Stimulated activated CD8-positive, alpha-beta memory T cell treated with anti-CD3 and anti-CD28 coated beads, Interleukin-7, amount 100 ng/mL, for 24 hours (primary cell): Measurements from ENCODE around the gene PTGES3L.
A peak's percentile ranks its signal among the peaks of the same experiment; 100 is the strongest.
"Not testable (repeated sequence)": the region's sequence is repeated elsewhere in the genome, so short reads cannot be mapped to it uniquely, and the experiment has no call there.

Experiments
- DNase-seq: peaks from one replicate; pipeline ENCODE4 v3.0.0-alpha.2; 2020; ENCODE audit warnings: low read depth

Gene PTGES3L

GRCh38 chr17:42980274-42980765 lies 440 bp upstream of the PTGES3L start, which contains the start of gene RUNDC1:
Gene RUNDC1 (plus strand): TSS chr17:42980565. CDS start chr17:42980577, 12 bp downstream.
- DNase-seq, result peak; percentile 88

GRCh38 chr17:42975701-42976100 lies 4.2 kb downstream of the PTGES3L start:
- not testable (repeated sequence) for DNase-seq

- DNase-seq, result no peak
These were observed 4.6 kb downstream of the PTGES3L start for GRCh38 chr17:42975265-42975664.

GRCh38 chr17:42973323-42973722 lies 6.6 kb downstream of the PTGES3L start:
- DNase-seq, result not testable (repeated sequence)

- DNase-seq, result no peak
These were observed 8.3 kb downstream of the PTGES3L start for GRCh38 chr17:42971589-42971988.

GRCh38 chr17:42969001-42969581 lies 10.8 kb downstream of the PTGES3L start:
- DNase-seq, result no peak

GRCh38 chr17:42967925-42968324 lies 12.0 kb downstream of the PTGES3L start:
- DNase-seq, result no peak

GRCh38 chr17:42964161-42964932 lies 15.5 kb downstream of the PTGES3L start, which contains the start of gene AARSD1:
Gene AARSD1 (minus strand): TSS chr17:42964454. CDS start chr17:42964440, 14 bp downstream.
- DNase-seq, result peak; percentile 79

- no peak for DNase-seq
These were observed 26.2 kb downstream of the PTGES3L start for GRCh38 chr17:42953669-42954068.

GRCh38 chr17:42950044-42950783 lies 29.7 kb downstream of the PTGES3L start:
- no peak for DNase-seq

GRCh38 chr17:42946812-42947211 lies 33.1 kb downstream of the PTGES3L start:
- DNase-seq, result no peak

GRCh38 chr17:42944211-42944610 lies 35.7 kb downstream of the PTGES3L start:
- no peak for DNase-seq

- no peak for DNase-seq
These were observed 41.9 kb downstream of the PTGES3L start for GRCh38 chr17:42937712-42938596.

GRCh38 chr17:42929497-42929844 lies 50.4 kb downstream of the PTGES3L start:
- no peak for DNase-seq

GRCh38 chr17:42928714-42929496 lies 51.0 kb downstream of the PTGES3L start:
- no peak for DNase-seq

GRCh38 chr17:42924891-42925290 lies 55.0 kb downstream of the PTGES3L start:
- no peak for DNase-seq

GRCh38 chr17:42923472-42923871 lies 56.4 kb downstream of the PTGES3L start:
- not testable (repeated sequence) for DNase-seq

GRCh38 chr17:42922294-42922693 lies 57.6 kb downstream of the PTGES3L start:
- DNase-seq, result no peak

GRCh38 chr17:42920922-42921321 lies 59.0 kb downstream of the PTGES3L start:
- no peak for DNase-seq

GRCh38 chr17:42920106-42920900 lies 59.6 kb downstream of the PTGES3L start:
- no peak for DNase-seq
